BLaER1 (cell line): ENCODE data around the gene BPGM.
"Not testable (repeated sequence)": the region's sequence is repeated elsewhere in the genome, so short reads cannot be mapped to it uniquely, and the experiment has no call there.

Experiments
- H3K27ac ChIP-seq: shearing (Covaris generic); formaldehyde crosslinking; 2 replicates; pipeline ENCODE4 v1.8.1; 2022
- H3K27me3 ChIP-seq: shearing (Covaris generic); formaldehyde crosslinking; 2 replicates; pipeline ENCODE4 v1.8.1; 2022
- H3K36me3 ChIP-seq: shearing (Covaris generic); formaldehyde crosslinking; 2 replicates; pipeline ENCODE4 v1.8.1; 2022
- H3K4me1 ChIP-seq: shearing (Covaris generic); formaldehyde crosslinking; 2 replicates; pipeline ENCODE4 v1.8.1; 2022
- H3K4me2 ChIP-seq: shearing (Covaris generic); formaldehyde crosslinking; 2 replicates; pipeline ENCODE4 v1.8.1; 2022
- H3K4me3 ChIP-seq: shearing (Covaris generic); formaldehyde crosslinking; 2 replicates; pipeline ENCODE4 v1.8.1; 2022
- H3K9ac ChIP-seq: shearing (Covaris generic); formaldehyde crosslinking; 2 replicates; pipeline ENCODE4 v1.8.1; 2022
- H3K9me3 ChIP-seq: shearing (Covaris generic); formaldehyde crosslinking; 2 replicates; pipeline ENCODE4 v1.8.1; 2022
- H4K20me1 ChIP-seq: shearing (Covaris generic); formaldehyde crosslinking; 2 replicates; pipeline ENCODE4 v1.8.1; 2022
- Cebpa-rat ChIP-seq: shearing (Covaris generic); IDR thresholded peaks from 2 replicates; pipeline ENCODE4 v1.8.1; 2022

BPGM gene

GRCh38 chr7:134632052-134632451 lies 14.6 kb upstream of the BPGM start:
- no peaks in the 10 kb centered on the region for H3K4me1 ChIP-seq
- TF ChIP-seq Cebpa-rat = no peak
- no peak overlapping the region for H3K9ac ChIP-seq
- H3K4me2 ChIP-seq = no peak overlapping the region
- H4K20me1 ChIP-seq = no peaks in the 10 kb centered on the region
- H3K27ac ChIP-seq = no peak overlapping the region
- no peak overlapping the region for H3K4me3 ChIP-seq
- H3K27me3 ChIP-seq = no peaks in the 10 kb centered on the region
- no peaks in the 10 kb centered on the region for H3K9me3 ChIP-seq
- no peaks in the 10 kb centered on the region for H3K36me3 ChIP-seq

GRCh38 chr7:134632937-134633540 lies 13.6 kb upstream of the BPGM start:
- H3K4me3 ChIP-seq = no peak overlapping the region
- no peak overlapping the region for H3K4me2 ChIP-seq
- H3K36me3 ChIP-seq = no peaks in the 10 kb centered on the region
- no peaks in the 10 kb centered on the region for H3K9me3 ChIP-seq
- no peaks in the 10 kb centered on the region for H4K20me1 ChIP-seq
- H3K4me1 ChIP-seq = no peaks in the 10 kb centered on the region
- no peak overlapping the region for H3K27ac ChIP-seq
- TF ChIP-seq Cebpa-rat = no peak
- no peak overlapping the region for H3K9ac ChIP-seq
- no peaks in the 10 kb centered on the region for H3K27me3 ChIP-seq

DNA sequence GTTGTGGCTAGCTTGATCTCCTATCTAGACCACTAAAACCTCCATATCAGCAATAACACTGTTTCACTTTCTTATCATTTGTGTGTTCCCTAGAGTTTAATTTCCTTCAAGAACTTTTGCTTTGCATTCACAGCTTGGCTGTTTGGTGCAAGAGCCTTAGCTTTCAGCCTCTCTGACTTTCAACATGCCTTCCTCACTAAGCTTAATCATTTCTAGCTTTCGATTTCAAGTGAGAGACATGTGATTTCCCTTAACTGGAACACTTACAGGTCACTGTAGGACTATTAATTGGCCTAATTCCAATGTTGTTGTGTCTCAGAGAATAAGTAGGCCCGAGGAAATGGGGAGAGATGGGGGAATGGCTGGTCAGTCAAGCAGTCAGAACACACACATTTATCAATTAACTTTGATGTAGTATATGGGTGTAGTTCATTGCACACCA lies 10.6 kb upstream of the BPGM start:
- no peak overlapping the region for H3K4me2 ChIP-seq
- no peaks in the 10 kb centered on the region for H3K4me1 ChIP-seq
- no peaks in the 10 kb centered on the region for H3K36me3 ChIP-seq
- H4K20me1 ChIP-seq = no peaks in the 10 kb centered on the region
- no peak overlapping the region for H3K27ac ChIP-seq
- TF ChIP-seq Cebpa-rat = no peak
- no peak overlapping the region for H3K9ac ChIP-seq
- H3K27me3 ChIP-seq = no peaks in the 10 kb centered on the region
- no peak overlapping the region for H3K4me3 ChIP-seq
- no peaks in the 10 kb centered on the region for H3K9me3 ChIP-seq

GRCh38 chr7:134637441-134637840 lies 9.2 kb upstream of the BPGM start:
- Histone ChIP-seq H3K27me3 (no peaks in the 10 kb centered on the region), H3K4me3 (no peak overlapping the region), H3K9me3 (peaks cover 9% of the 10 kb centered on the region), H3K27ac (no peak overlapping the region), H3K4me1 (no peaks in the 10 kb centered on the region), H3K36me3 (no peaks in the 10 kb centered on the region), H4K20me1 (no peaks in the 10 kb centered on the region), H3K9ac (no peak overlapping the region), H3K4me2 (no peak overlapping the region)
- no peak for TF ChIP-seq Cebpa-rat

DNA sequence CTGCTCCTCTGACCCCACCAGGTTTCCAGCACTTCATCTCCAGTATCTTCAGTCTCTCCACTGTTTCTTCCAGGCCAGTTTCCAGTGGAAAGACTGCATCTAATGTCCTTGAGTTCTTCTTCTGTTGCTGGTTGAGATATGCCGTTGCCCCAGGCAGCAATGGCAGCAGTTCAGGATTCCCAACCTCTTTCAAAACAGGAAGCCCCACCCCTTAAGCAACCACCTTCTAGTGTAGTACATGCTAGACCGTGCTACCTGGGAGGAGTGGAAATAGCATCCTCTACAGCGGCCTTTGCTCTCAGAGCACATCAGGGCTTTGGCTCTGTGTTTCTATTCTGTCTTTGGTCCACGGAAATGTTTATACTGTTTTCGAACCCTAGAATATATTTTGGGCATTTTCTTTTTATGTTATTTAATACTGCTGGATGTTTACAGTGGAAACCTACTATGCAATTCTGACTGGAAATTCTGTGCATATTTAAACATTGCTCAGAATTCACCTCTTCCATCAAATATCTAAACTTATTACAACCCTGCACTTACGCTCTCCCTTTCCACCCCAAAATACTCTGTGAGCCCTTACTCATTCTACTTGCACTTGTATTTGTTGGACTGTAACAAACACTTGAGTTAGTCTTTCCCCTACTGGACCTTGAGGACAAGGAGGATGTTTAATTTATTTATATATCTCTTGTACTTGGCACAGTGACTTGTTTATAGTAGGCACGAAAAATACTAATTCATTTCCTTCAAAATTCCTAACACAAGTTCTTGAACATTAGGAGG lies 8.5 kb upstream of the BPGM start:
- H3K9ac ChIP-seq = no peak overlapping the region
- no peak overlapping the region for H3K4me3 ChIP-seq
- peaks cover 10% of the 10 kb centered on the region for H3K9me3 ChIP-seq
- H4K20me1 ChIP-seq = no peaks in the 10 kb centered on the region
- no peaks in the 10 kb centered on the region for H3K36me3 ChIP-seq
- H3K4me2 ChIP-seq = no peak overlapping the region
- no peaks in the 10 kb centered on the region for H3K4me1 ChIP-seq
- no peak for TF ChIP-seq Cebpa-rat
- H3K27ac ChIP-seq = no peak overlapping the region
- no peaks in the 10 kb centered on the region for H3K27me3 ChIP-seq

DNA sequence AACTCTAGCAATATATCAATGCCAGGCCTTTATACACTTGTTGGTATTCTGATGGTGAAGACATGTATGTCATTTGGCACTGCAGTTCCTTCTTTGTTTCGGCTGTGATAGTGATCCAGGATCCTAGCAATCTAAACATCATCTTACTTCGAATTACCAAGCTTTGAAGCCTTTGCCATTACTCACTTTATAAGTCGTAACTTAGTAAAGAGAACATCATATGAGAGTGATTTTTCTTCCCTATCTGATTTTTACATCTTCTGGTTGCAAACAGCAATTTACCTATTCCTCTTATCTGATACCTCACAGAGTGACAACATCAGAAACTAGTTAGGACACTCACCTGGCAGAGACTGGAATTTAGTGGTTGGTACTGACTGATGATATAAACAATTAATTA lies 7.6 kb upstream of the BPGM start:
- H3K4me3 ChIP-seq = no peak overlapping the region
- no peak overlapping the region for H3K9ac ChIP-seq
- H3K4me1 ChIP-seq = no peaks in the 10 kb centered on the region
- no peaks in the 10 kb centered on the region for H3K27me3 ChIP-seq
- H3K4me2 ChIP-seq = no peak overlapping the region
- H3K27ac ChIP-seq = no peak overlapping the region
- no peaks in the 10 kb centered on the region for H4K20me1 ChIP-seq
- no peaks in the 10 kb centered on the region for H3K36me3 ChIP-seq
- TF ChIP-seq Cebpa-rat = no peak
- H3K9me3 ChIP-seq = peaks cover 10% of the 10 kb centered on the region

DNA sequence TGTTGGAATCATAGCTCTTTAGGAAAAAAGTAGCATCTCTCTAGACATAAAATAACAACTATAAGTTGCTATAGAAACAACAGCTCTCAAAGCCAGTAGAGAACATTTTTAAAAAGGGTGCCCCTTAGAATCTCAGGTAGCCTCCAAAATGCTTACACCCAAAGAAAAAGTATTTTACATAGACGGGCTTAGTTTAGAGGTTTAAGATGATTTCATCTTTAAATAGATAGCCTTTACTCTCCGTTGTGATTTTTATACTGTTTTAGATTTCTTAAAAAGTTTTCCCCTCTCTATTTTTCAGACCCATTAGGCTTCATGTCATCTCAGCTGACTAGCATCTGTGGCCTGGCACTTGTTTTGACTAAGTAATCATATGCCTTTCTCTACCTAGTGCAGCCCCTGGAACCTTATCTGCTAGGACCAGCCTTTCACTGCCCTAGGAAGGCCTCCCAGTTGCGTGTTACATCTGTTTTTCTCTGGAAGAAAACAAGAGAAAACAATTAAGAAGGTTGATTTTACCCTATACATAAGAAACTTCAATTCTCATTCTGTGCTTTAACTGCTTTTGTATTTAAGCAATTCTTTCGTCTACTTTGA lies 6.9 kb upstream of the BPGM start:
- H4K20me1 ChIP-seq = no peaks in the 10 kb centered on the region
- no peak for TF ChIP-seq Cebpa-rat
- no peak overlapping the region for H3K27ac ChIP-seq
- peaks cover 10% of the 10 kb centered on the region for H3K9me3 ChIP-seq
- no peaks in the 10 kb centered on the region for H3K27me3 ChIP-seq
- no peaks in the 10 kb centered on the region for H3K4me1 ChIP-seq
- no peak overlapping the region for H3K4me3 ChIP-seq
- no peak overlapping the region for H3K9ac ChIP-seq
- H3K4me2 ChIP-seq = no peak overlapping the region
- no peaks in the 10 kb centered on the region for H3K36me3 ChIP-seq

GRCh38 chr7:134640842-134641715 lies 5.6 kb upstream of the BPGM start:
- Histone ChIP-seq H4K20me1 (no peaks in the 10 kb centered on the region), H3K9me3 (peaks cover 10% of the 10 kb centered on the region), H3K4me3 (no peak overlapping the region), H3K27ac (no peak overlapping the region), H3K4me2 (no peak overlapping the region), H3K27me3 (no peaks in the 10 kb centered on the region), H3K9ac (no peak overlapping the region), H3K4me1 (peaks cover 10% of the 10 kb centered on the region), H3K36me3 (no peaks in the 10 kb centered on the region)
- TF ChIP-seq Cebpa-rat = no peak

- H3K4me1 ChIP-seq, H3K27me3 ChIP-seq, H4K20me1 ChIP-seq, H3K4me2 ChIP-seq, H3K27ac ChIP-seq, H3K36me3 ChIP-seq, H3K9ac ChIP-seq, H3K4me3 ChIP-seq: not testable (repeated sequence)
- H3K9me3 ChIP-seq = peaks cover 10% of the 10 kb centered on the region
These were observed 4.7 kb upstream of the BPGM start for GRCh38 chr7:134641981-134642380.
